Ecto neural progenitor cell (in vitro differentiated cells): ENCODE measurements around the gene ENO3.

Source experiments
- DNase-seq: peaks from one replicate; pipeline ENCODE4 v3.0.0-alpha.2; 2018; ENCODE audit warnings: low spot score

The ENO3 gene

GRCh38 chr17:4950075-4950745 lies 709 bp upstream of the ENO3 start:
- DNase-seq, result peak; percentile 83

DNA sequence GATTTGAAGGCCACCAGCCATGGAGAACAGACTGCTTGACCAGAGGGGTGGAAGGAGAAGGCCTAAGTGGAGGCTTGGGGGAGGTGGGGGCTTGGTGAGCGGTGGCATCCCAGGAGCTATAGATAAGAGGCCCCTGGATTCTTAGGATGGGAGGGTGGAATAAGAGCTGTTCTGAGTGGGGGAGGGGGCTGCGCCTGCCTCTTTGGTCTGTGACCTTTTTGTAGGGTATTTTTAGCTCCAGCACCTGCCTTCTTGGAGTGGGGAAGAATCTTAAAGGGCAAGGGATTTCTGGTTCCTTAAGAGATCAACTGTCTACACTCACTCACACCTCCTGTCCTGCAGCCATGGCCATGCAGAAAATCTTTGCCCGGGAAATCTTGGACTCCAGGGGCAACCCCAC lies 567 bp downstream of the ENO3 start:
- no peak for DNase-seq

DNA sequence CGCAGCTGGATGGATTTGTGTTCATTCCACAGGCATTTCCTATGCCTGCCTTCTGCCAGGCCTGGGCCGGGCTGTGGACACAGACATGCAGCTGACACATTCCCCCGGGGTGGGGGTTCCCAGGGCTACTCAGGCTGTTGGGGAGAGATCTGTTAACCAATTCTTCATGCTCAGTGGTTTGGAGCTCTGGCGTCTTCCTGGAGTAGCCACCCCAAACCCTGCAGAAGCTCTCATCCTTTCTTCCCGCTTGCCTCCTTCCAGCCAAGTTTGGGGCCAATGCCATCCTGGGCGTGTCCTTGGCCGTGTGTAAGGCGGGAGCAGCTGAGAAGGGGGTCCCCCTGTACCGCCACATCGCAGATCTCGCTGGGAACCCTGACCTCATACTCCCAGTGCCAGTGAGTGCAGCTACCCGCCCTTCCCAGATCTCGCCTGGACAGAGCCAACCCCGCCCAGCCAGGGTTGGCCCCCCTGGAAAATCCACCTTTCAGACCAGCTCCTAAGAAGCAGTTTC lies 2.6 kb downstream of the ENO3 start:
- DNase-seq, result no peak

- no peak for DNase-seq
These were observed 4.2 kb downstream of the ENO3 start for GRCh38 chr17:4955091-4955490.

DNA sequence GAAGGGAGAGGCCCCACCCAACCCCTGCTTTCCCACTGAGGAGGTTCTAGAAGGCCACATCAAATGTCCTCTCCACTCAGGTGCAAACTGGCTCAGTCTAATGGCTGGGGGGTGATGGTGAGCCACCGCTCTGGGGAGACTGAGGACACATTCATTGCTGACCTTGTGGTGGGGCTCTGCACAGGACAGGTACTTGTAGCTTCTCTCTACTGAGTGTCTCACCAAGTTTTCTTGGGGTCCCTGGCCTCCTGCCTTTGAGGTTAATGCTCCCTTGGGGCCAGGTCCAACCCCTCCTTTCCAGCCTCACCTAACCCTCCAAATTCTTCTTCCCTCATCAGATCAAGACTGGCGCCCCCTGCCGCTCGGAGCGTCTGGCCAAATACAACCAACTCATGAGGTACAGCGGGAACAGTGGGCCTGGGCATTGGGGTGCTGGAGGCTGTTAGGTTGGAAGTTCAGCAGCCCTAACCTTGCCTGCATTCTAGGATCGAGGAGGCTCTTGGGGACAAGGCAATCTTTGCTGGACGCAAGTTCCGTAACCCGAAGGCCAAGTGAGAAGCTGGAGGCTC lies 5.7 kb downstream of the ENO3 start:
- DNase-seq, result peak; percentile 71

- no peak for DNase-seq
These were observed 7.2 kb downstream of the ENO3 start for GRCh38 chr17:4958102-4958501.

GRCh38 chr17:4959261-4959965 lies 8.5 kb downstream of the ENO3 start:
- no peak for DNase-seq

- DNase-seq, result no peak
These were observed 9.5 kb downstream of the ENO3 start for GRCh38 chr17:4960279-4960922.

DNA sequence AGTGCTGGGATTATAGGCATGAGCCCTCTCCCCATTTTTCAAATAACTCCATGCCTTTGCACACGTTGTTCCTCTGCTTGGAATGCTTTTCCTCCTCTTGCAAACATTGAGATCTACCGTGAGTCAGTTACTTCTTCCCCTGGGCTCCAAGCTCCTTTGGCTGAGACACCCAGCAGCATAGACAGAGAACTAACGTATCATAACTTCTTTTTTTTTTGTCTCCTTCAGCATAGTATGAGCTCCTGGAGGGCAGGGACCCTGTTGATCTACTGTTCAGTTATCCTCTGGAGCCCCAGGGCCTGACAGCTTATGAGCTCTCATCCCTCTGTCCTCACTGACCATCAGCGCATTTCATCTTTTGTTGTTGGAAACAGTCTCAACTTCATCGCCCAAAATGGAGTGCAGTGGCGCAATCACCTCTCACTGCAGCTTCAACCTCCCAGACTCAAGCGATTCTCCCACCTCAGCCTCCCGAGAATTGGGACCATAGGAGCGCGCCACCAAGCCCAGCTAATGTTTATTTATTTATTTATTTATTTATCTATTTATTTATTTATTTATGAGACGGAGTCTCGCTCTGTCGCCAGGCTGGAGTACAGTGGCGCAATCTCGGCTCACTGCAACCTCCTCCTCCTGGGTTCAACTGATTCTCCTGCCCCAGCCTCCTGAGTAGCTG lies 14.5 kb downstream of the ENO3 start:
- no peak for DNase-seq

DNA sequence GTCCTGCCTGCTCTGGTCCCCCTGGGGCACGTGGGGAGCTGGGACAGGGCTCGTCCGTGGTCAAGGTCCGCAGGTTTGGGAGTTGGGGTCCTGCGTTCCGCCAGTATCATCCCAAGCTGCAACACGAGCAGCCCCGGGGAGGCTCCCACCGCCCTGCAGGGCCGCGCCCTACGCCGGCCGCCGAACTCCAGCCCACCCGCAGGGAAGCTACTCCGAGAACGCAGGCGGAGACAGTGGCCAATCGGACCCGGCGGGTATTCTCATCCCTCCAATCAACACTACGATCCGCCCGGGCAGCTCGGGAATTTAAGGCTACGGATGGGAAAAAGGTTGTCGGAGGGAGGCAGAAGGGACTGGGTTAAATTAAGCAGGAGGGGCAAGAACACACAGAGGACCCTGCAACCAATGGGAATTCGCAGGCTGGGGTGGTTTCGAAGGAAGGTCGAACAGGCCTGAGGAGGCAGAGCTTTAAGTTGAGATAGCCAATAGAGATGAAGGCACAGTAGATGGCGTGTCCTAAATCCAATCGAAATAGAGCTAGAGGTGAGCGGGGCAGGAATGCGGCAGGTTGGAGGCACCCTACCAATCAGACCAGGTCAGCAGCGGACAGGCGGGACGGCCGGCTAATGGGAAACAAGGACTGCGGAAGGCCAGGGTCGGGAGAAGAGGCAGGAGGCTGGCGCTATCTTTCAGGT lies 16.1 kb downstream of the ENO3 start:
- peak; percentile 99 for DNase-seq

- DNase-seq, result peak; percentile 99
These were observed 16.9 kb downstream of the ENO3 start, which contains the start of gene SPAG7 for GRCh38 chr17:4967539-4968485. Gene SPAG7, minus strand, starts transcription at chr17:4967817. Its CDS starts 13 bp downstream, at chr17:4967804.

DNA sequence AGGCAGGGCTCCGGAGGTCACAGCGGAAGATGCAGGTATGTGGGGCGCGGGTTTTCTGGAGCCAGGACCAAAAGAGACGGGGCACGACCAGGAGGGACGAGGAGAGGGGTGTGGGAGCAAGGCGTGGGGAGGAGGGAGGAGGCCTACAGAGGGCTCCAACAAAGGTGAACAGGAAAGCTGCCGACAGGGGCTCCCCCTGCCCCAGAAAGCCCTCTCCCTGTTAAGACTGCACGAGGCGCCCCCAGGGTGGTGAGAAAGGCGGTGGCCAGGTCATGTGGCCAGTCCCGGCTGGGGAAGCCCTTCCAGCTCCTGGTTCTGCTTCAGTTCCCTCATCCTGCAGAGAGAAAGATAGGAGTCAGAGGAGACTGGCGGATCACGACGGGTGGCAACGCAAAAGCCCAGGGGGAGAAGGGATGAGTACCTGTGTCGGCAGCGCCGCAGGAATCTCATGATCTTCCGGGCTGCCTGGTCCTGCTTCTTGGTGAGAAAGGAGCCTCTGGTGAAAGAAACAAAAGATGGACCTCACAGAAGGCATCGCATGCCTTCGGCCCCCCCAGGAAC lies 17.6 kb downstream of the ENO3 start:
- DNase-seq, result peak; percentile 74

DNA sequence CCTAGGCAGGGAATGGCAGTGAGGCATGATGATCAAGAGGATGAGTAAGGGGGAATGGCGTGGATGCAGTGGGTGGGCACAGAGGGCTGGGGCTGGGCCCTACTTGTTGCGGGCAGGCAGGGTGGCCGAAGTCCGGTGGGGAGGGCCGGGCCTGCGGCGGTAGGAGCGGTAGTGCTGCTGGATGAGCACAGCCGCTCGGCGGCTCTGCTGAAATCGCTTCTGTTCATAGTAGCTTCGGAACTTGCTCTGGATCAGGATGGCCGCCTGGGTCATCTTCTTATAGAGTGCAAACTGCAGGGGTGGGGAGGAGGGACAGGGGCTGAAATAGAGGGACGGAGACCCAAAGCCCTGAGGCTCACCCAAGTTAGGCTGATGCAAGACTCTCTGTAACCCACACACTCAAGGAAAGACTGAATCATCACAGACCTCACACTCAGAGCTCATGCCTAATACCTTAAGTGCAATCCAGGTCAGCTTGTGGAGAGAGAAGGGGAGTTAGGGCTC lies 18.2 kb downstream of the ENO3 start:
- DNase-seq, result no peak

- no peak for DNase-seq
These were observed 18.7 kb downstream of the ENO3 start for GRCh38 chr17:4969551-4970173.

GRCh38 chr17:4970273-4970672 lies 19.4 kb downstream of the ENO3 start:
- no peak for DNase-seq

- no peak for DNase-seq
These were observed 20.9 kb downstream of the ENO3 start for GRCh38 chr17:4971826-4972225.

GRCh38 chr17:4972322-4972721 lies 21.4 kb downstream of the ENO3 start:
- no peak for DNase-seq

DNA sequence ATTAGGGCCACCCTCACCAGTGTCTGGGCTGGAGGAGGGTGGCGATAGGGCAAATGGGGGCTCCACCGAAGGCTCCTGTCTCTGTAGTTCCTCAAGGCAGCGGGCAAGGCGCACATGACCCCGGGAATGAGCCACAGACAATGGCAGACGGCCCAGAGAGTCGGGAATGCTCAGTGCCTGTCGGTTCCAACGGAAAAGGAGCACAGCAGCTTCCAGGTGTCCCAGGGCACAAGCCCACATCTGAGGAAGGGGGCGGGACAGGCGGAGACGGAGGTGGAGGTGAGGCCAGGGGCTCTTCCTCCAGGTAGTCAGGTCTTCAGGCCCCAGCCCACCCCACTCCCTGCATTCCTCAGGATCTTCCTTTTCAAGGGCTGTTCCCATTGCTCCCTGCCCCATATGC lies 21.8 kb downstream of the ENO3 start:
- DNase-seq, result no peak
